Measurements from ENCODE around the gene TRIM2.

- no peak for TF ChIP-seq CTCF (IDR thresholded peaks at IDR 0.05; ENCODE audit: insufficient read depth, low read length)
- no peak for TF ChIP-seq REST (IDR thresholded peaks at IDR 0.05; ENCODE audit: insufficient replicate concordance, low read depth)
- no peak for TF ChIP-seq POLR2AphosphoS5 (IDR thresholded peaks at IDR 0.05; ENCODE audit: low read depth)
Measured at GRCh38 chr4:153260132-153260531, 55.9 kb downstream of the TRIM2 start.

All from HL-60 (cell line).